Measurements from ENCODE around the gene NAMPT.
A peak's percentile ranks its signal among the peaks of the same experiment; 100 is the strongest.
"Not testable (repeated sequence)": the region's sequence is repeated elsewhere in the genome, so short reads cannot be mapped to it uniquely, and the experiment has no call there.

The NAMPT gene

GRCh38 chr7:106284714-106285050 is at the start of gene NAMPT:
Gene NAMPT, minus strand, starts transcription at chr7:106284983. Its CDS starts 99 bp downstream, at chr7:106284884.
- peak in 1 of 3 experiments; percentile 82 for DNase-seq (ENCODE audit: low read depth in 2 of 3, low spot score in 2 of 3)

- DNase-seq (ENCODE audit: low read depth in 2 of 3, low spot score in 2 of 3) = no peak
These were observed 47.4 kb upstream of the NAMPT start for GRCh38 chr7:106332201-106332600.

- DNase-seq (ENCODE audit: low read depth in 2 of 3, low spot score in 2 of 3) = no peak
These were observed 46.8 kb upstream of the NAMPT start for GRCh38 chr7:106331441-106332175.

- no peak for DNase-seq (ENCODE audit: low read depth in 2 of 3, low spot score in 2 of 3)
These were observed 45.4 kb upstream of the NAMPT start for GRCh38 chr7:106329971-106330733.

- DNase-seq (ENCODE audit: low read depth in 2 of 3, low spot score in 2 of 3) = no peak
These were observed 44.6 kb upstream of the NAMPT start for GRCh38 chr7:106329408-106329807.

GRCh38 chr7:106327538-106328481 is 43.0 kb upstream of the NAMPT start:
- no peak for DNase-seq (ENCODE audit: low read depth in 2 of 3, low spot score in 2 of 3)

GRCh38 chr7:106326594-106327537 is 42.1 kb upstream of the NAMPT start:
- DNase-seq (ENCODE audit: low read depth in 2 of 3, low spot score in 2 of 3) = no peak

GRCh38 chr7:106324509-106324908 is 39.7 kb upstream of the NAMPT start:
- DNase-seq (ENCODE audit: low read depth in 2 of 3, low spot score in 2 of 3) = not testable (repeated sequence)

GRCh38 chr7:106320254-106320770 is 35.5 kb upstream of the NAMPT start:
- DNase-seq (ENCODE audit: low read depth in 2 of 3, low spot score in 2 of 3) = not testable (repeated sequence)

GRCh38 chr7:106318482-106318881 is 33.7 kb upstream of the NAMPT start:
- DNase-seq (ENCODE audit: low read depth in 2 of 3, low spot score in 2 of 3) = no peak

- no peak for DNase-seq (ENCODE audit: low read depth in 2 of 3, low spot score in 2 of 3)
These were observed 33.2 kb upstream of the NAMPT start for GRCh38 chr7:106317971-106318370.

- DNase-seq (ENCODE audit: low read depth in 2 of 3, low spot score in 2 of 3) = no peak
These were observed 32.2 kb upstream of the NAMPT start for GRCh38 chr7:106316947-106317346.

- DNase-seq (ENCODE audit: low read depth in 2 of 3, low spot score in 2 of 3) = no peak
These were observed 30.1 kb upstream of the NAMPT start for GRCh38 chr7:106314875-106315274.

GRCh38 chr7:106313966-106314365 is 29.2 kb upstream of the NAMPT start:
- DNase-seq (ENCODE audit: low read depth in 2 of 3, low spot score in 2 of 3) = no peak

- DNase-seq (ENCODE audit: low read depth in 2 of 3, low spot score in 2 of 3) = no peak
These were observed 28.7 kb upstream of the NAMPT start for GRCh38 chr7:106313456-106313901.

GRCh38 chr7:106312906-106313305 is 28.1 kb upstream of the NAMPT start:
- DNase-seq (ENCODE audit: low read depth in 2 of 3, low spot score in 2 of 3) = no peak

- no peak for DNase-seq (ENCODE audit: low read depth in 2 of 3, low spot score in 2 of 3)
These were observed 27.5 kb upstream of the NAMPT start for GRCh38 chr7:106312099-106312871.

GRCh38 chr7:106309362-106309761 is 24.6 kb upstream of the NAMPT start:
- no peak for DNase-seq (ENCODE audit: low read depth in 2 of 3, low spot score in 2 of 3)

- no peak for DNase-seq (ENCODE audit: low read depth in 2 of 3, low spot score in 2 of 3)
These were observed 21.5 kb upstream of the NAMPT start for GRCh38 chr7:106306256-106306655.
